BE2C (cell line): ENCODE data around the gene CDON.

Experiments used
- DNase-seq: peaks from one replicate; pipeline ENCODE4 v3.0.0-alpha.2; 2020
- H3K27me3 ChIP-seq: fragments of 250-450 bp; sonication (Bioruptor Pico); 2 replicates; pipeline ENCODE4 v1.5.1; 2020; ENCODE audit warnings: mild to moderate bottlenecking
- H3K36me3 ChIP-seq: fragments of 250-450 bp; sonication (Bioruptor Pico); 2 replicates; pipeline ENCODE4 v1.5.1; 2020; ENCODE audit warnings: mild to moderate bottlenecking
- H3K4me1 ChIP-seq: fragments of 250-450 bp; sonication (Bioruptor Pico); 2 replicates; pipeline ENCODE4 v1.5.1; 2020
- H3K4me3 ChIP-seq: 2 replicates; pipeline ENCODE4 v1.5.1; 2011; ENCODE audit warnings: low read depth, low read length
- H3K9me3 ChIP-seq: fragments of 250-450 bp; sonication (Bioruptor Pico); 2 replicates; pipeline ENCODE4 v1.5.1; 2020
- CTCF ChIP-seq: IDR thresholded peaks from 2 replicates; pipeline ENCODE4 v1.5.1; 2012; ENCODE audit warnings: mild to moderate bottlenecking, low read depth, low read length

Gene CDON

GRCh38 chr11:125958872-125959400 is 103.7 kb downstream of the CDON start:
- peaks cover 5% of the 10 kb centered on the region for H3K4me1 ChIP-seq
- no peak for DNase-seq
- no peaks in the 10 kb centered on the region for H3K9me3 ChIP-seq
- H3K4me3 ChIP-seq: no peak overlapping the region
- TF ChIP-seq CTCF: no peak
- no peaks in the 10 kb centered on the region for H3K27me3 ChIP-seq
- H3K36me3 ChIP-seq: peaks cover 86% of the 10 kb centered on the region

- H3K36me3 ChIP-seq: peaks cover 78% of the 10 kb centered on the region
- peaks cover 11% of the 10 kb centered on the region for H3K4me1 ChIP-seq
- H3K4me3 ChIP-seq: no peak overlapping the region
- no peak for DNase-seq
- no peak for TF ChIP-seq CTCF
- no peaks in the 10 kb centered on the region for H3K27me3 ChIP-seq
- H3K9me3 ChIP-seq: no peaks in the 10 kb centered on the region
Measured at GRCh38 chr11:125957618-125958332, 104.9 kb downstream of the CDON start.

DNA sequence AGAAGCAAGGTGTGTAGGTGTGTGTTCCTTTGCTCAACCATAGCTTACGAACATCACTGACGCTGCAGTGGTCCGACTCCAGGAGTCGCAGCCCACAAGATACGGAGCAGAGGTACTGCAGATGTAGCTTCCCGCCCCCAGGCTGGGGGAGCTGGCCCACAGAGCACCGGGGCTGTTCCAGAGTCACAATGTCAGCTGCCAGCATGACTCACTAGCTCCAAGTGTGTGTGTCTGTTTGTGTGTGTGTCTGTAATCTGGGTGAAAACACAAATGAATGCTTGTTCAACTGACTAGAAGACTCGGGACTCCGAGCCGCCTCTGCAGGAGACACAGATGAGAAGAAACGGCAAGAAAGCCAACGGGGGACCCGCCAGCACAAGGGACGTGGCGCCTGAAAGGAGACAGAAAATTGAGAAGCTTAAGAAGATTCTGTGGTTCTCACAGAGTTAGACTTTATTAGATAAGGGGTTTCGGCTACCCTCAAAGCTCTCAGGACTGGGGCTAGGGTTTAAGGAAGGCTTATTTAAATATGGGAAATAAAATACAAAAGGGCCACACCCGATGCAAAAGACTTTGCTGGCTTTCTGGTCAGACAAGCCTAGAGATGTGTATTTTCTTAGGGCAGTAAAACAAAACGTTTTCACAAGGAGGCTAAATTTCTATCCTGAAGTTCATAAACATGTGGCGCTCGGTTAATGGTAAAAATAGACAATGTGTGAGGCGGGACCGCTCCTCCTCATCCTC is 106.1 kb downstream of the CDON start:
- H3K36me3 ChIP-seq: peaks cover 65% of the 10 kb centered on the region
- no peak overlapping the region for H3K4me3 ChIP-seq
- peaks cover 23% of the 10 kb centered on the region for H3K4me1 ChIP-seq
- no peaks in the 10 kb centered on the region for H3K9me3 ChIP-seq
- TF ChIP-seq CTCF: peak; percentile 5; the same call in 1 of the 2 replicates
- DNase-seq: peak; percentile 76
- no peaks in the 10 kb centered on the region for H3K27me3 ChIP-seq

DNA sequence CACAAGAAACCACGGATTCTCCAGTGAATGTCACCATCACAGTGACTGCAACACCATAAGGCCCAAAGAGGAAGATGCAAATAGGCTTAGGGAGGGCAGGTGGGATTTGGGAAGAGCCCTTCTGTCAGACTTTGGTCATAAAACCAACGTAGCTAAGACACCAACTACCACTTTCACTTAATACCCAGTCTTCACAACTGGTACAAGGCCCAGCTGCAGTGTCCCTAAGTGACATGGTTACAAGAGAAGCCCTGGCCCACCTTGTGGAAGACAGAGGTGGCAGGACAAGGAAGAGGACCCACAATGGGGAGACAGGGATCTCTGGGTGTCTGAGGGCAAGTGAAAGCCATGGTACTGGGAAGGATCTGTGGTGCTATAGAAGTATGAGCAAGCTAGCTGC is 106.8 kb downstream of the CDON start:
- Histone ChIP-seq H3K4me3 (no peak overlapping the region), H3K9me3 (no peaks in the 10 kb centered on the region), H3K36me3 (peaks cover 58% of the 10 kb centered on the region), H3K27me3 (no peaks in the 10 kb centered on the region), H3K4me1 (peaks cover 30% of the 10 kb centered on the region)
- no peak for DNase-seq
- no peak for TF ChIP-seq CTCF

DNA sequence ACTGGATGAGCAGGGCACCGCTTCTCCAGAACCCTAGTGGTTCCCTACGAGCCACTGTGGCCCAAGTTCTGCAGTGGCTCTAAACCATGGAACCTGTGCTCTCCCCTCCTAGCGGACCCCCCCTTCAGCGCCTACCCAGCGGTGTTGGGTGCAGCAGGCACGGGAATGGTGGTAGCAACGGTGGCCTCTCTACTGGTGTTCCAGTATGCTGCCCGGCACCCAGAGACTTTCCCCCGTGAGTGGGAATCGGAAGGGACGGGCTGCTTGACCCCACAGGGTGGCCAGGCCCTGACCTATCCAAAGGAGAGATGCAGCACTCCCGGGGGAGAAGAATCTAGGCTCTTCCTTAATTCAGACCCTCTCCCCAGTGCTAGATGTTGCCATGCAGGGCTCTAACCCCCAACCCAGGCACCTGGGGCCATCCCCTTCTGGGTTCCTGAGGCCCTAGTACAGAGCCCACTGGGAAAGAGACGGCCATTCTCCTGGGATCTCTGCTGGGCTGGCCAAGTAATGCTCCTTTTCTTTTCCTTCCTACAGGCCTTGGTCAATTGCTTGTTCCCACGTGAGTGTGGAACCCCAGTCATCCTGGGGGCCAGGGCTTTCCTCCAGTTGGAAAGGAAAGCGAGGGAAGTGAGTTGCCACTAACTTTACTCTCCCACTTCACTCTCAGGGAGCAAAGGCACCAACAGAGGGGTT is 107.6 kb downstream of the CDON start:
- no peak for DNase-seq
- H3K36me3 ChIP-seq: peaks cover 51% of the 10 kb centered on the region
- H3K27me3 ChIP-seq: no peaks in the 10 kb centered on the region
- TF ChIP-seq CTCF: no peak
- H3K9me3 ChIP-seq: no peaks in the 10 kb centered on the region
- H3K4me1 ChIP-seq: peaks cover 33% of the 10 kb centered on the region
- H3K4me3 ChIP-seq: no peak overlapping the region
